T-cell (primary cell): Measurements from ENCODE around the gene ACTC1. TPM values are rescaled to one million over a fixed set of nuclear protein-coding genes. Genes with fewer than 3 reads are reported as not detected.

ENCODE experiments used
- ATAC-seq, 4 experiments: fragments of 200-7000 bp in 3 of 4; fragments of 150-1000 bp in 1 of 4; cut with Tn5 transposase; replicated peaks in 1 of 4; 1 replicate in 3 of 4; 2 replicates in 1 of 4; pipeline ENCODE4 v1.10.0; 2021; ENCODE audit warnings: moderate library complexity in 3 of 4, mild to moderate bottlenecking in 2 of 4, moderate number of reproducible peaks in 1 of 4
- CTCF ChIA-PET, 2 donors: fragments of 300-600 bp; sonication (Branson Sonifier 250); formaldehyde crosslinking; loops; one replicate each; lab custom pipeline; 2022; ENCODE audit warnings: antibody characterized with exemption in 2 of 2; lab: Charles Lee
- POLR2A ChIA-PET, 2 donors: fragments of 300-600 bp; sonication (Branson Sonifier 250); formaldehyde crosslinking; loops; one replicate each; lab custom pipeline; 2022; ENCODE audit warnings: antibody characterized with exemption in 2 of 2; lab: Charles Lee
- DNase-seq, 35 experiments: peaks; one replicate each; pipeline versions ENCODE4 v3.0.0 to v3.0.0-alpha.2; 2013 to 2023
- H3K27ac ChIP-seq: one replicate; pipeline ENCODE4 v1.5.1; 2013; ENCODE audit warnings: low read length
- H3K27me3 ChIP-seq, 2 experiments: replicated peaks in 1 of 2; 1 replicate in 1 of 2; 2 replicates in 1 of 2; pipeline versions ENCODE4 v1.6.1 to v1.7.0; 2013; ENCODE audit warnings: low read length in 1 of 2, mixed read lengths in 1 of 2; ENCODE audit not compliant: control insufficient read depth in 2 of 2, insufficient read depth in 2 of 2; ENCODE audit errors: extremely low read depth in 1 of 2
- H3K36me3 ChIP-seq, 2 donors: 1 replicate in 1 of 2; 2 replicates in 1 of 2; pipeline versions ENCODE4 v1.6.1 to v1.7.0; 2013; ENCODE audit warnings: low read length in 1 of 2; ENCODE audit not compliant: control insufficient read depth in 2 of 2, insufficient read depth in 1 of 2; ENCODE audit errors: extremely low read depth in 1 of 2
- H3K4me1 ChIP-seq, 2 experiments: 1 replicate in 1 of 2; 2 replicates in 1 of 2; pipeline versions ENCODE4 v1.6.1 to v1.7.0; 2013; ENCODE audit warnings: low read length in 2 of 2, mixed read lengths in 1 of 2; ENCODE audit not compliant: insufficient read depth in 2 of 2, control insufficient read depth in 1 of 2; ENCODE audit errors: extremely low read depth in 1 of 2
- H3K4me3 ChIP-seq, 2 donors: 1 replicate in 1 of 2; 2 replicates in 1 of 2; pipeline versions ENCODE4 v1.5.1 to v1.7.0; 2013; ENCODE audit warnings: mild to moderate bottlenecking in 2 of 2, low read length in 1 of 2, moderate library complexity in 1 of 2; ENCODE audit not compliant: control insufficient read depth in 1 of 2; ENCODE audit errors: extremely low read depth in 1 of 2
- H3K9me3 ChIP-seq: 2 replicates; pipeline ENCODE4 v1.7.0; 2013
- H3K27ac Mint-ChIP-seq, 2 donors: one replicate each; pipeline ENCODE4 v1.8.0; 2020 to 2021; ENCODE audit warnings: mild to moderate bottlenecking in 2 of 2, mixed read lengths in 2 of 2
- H3K27me3 Mint-ChIP-seq, 2 donors: one replicate each; pipeline ENCODE4 v1.8.0; 2021 to 2022; ENCODE audit warnings: mixed read lengths in 2 of 2
- H3K36me3 Mint-ChIP-seq: one replicate; pipeline ENCODE4 v1.8.0; 2021; ENCODE audit warnings: mixed read lengths
- H3K4me1 Mint-ChIP-seq, 3 donors: one replicate each; pipeline ENCODE4 v1.8.0; 2020 to 2022; ENCODE audit warnings: mixed read lengths in 3 of 3, mild to moderate bottlenecking in 1 of 3
- H3K4me3 Mint-ChIP-seq, 3 donors: one replicate each; pipeline ENCODE4 v1.8.0; 2020 to 2022; ENCODE audit warnings: mild to moderate bottlenecking in 3 of 3, mixed read lengths in 3 of 3, moderate library complexity in 3 of 3
- H3K9me3 Mint-ChIP-seq, 3 donors: one replicate each; pipeline ENCODE4 v1.8.0; 2020 to 2022; ENCODE audit warnings: mixed read lengths in 3 of 3
- WGBS: methylation state at CpG from one replicate; pipeline ENCODE4 v1.1.5; 2013; ENCODE audit warnings: missing lambda C conversion rate; ENCODE audit not compliant: insufficient coverage; 5-methylcytosine and 5-hydroxymethylcytosine counted together
- total RNA-seq, 35 experiments: library from RNA in 6 of 35; stranded (reverse) in 6 of 35; fragments of 120-200 nt in 1 of 35; gene quantifications; one replicate each; pipeline versions ENCODE4 v1.2.1 to v1.2.4 and lab custom pipeline; 2013 to 2026

Gene ACTC1
- total RNA-seq = not detected
- total RNA-seq (2013) = 2.6 TPM
- total RNA-seq (lab: John Stamatoyannopoulos, UW) = 0 to 0.06 (median 0) reads per million in 29 experiments

DNA sequence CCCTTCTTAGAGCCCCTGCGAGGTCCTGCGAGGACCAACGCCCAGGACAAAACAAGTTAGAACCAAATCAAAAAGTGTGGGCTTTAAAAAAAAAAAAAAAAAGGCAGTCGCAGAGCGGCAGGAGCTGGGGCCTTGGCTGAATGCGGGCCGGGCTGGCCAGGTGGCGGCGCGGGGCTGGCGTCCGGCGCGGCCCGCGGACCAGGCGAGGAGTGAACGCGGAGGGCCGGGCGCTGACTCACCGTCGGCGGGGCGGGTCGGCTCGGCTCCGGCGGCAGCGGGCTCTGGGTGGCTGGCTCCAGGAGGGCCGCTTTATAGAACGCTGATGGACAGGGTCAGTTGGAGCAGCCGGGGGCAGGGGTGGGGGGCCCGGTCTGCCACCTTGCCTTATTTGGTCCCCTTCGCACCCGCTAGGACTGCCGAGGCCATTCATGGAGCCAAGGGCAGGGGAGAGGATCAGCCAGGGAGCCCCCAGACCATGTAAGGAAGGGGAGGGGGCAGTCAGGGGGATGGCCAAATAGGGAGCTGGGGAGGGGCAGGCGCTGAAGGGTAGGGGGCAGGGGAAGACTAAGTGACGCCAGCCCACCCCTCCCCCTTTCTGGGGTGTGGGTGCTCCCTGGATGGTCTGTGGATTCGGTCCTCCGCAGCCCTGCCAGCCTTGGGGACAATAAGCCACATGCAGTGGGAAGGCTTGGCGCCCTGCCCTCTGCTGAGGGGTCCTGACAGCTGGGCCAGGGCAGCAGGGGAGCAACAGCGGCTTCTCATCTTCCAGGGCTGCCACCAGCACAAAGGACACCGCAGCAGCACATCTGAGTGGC lies at the start of gene ACTC1:
Gene ACTC1 (minus strand): TSS at position 283 of the 815 bp plus-strand sequence. CDS start 741 bp downstream, outside the sequence.
- Mint-ChIP-seq H3K36me3 (no peaks in the 10 kb centered on the region), H3K27ac (no peak within 1 kb of the TSS), H3K4me1 (peaks cover 0 to 6% (median 2%) of the 10 kb centered on the region in 3 donors), H3K27me3 (peaks cover 52 to 63% of the 10 kb centered on the region in 2 donors), H3K4me3 (no peak within 1 kb of the TSS), H3K9me3 (no peaks in the 10 kb centered on the region)
- ChIA-PET POLR2A (no interaction called here), CTCF (no interaction called here)
- Histone ChIP-seq H3K27me3 (peaks cover 12 to 55% of the 10 kb centered on the region in 2 experiments), H3K36me3 (no peaks in the 10 kb centered on the region), H3K4me1 (no peaks in the 10 kb centered on the region), H3K9me3 (no peaks in the 10 kb centered on the region), H3K4me3 (no peak within 1 kb of the TSS), H3K27ac (no peak within 1 kb of the TSS)
- WGBS = 13% methylated on average over 42 of the region's 44 CpGs
- no peak for ATAC-seq
- no peak for DNase-seq

GRCh38 chr15:34841262-34841725 lies 45.9 kb upstream of the ACTC1 start:
- Histone ChIP-seq H3K4me1 (no peaks in the 10 kb centered on the region), H3K4me3 (no peak overlapping the region), H3K36me3 (no peaks in the 10 kb centered on the region), H3K27me3 (no peaks in the 10 kb centered on the region), H3K9me3 (no peaks in the 10 kb centered on the region), H3K27ac (no peak overlapping the region)
- ChIA-PET CTCF (no interaction called here), POLR2A (no interaction called here)
- H3K4me3 Mint-ChIP-seq = no peak overlapping the region
- no peaks in the 10 kb centered on the region for H3K9me3 Mint-ChIP-seq
- no peak overlapping the region for H3K27ac Mint-ChIP-seq
- H3K36me3 Mint-ChIP-seq = no peaks in the 10 kb centered on the region
- DNase-seq (no peak), ATAC-seq (no peak)
- no peaks in the 10 kb centered on the region for H3K4me1 Mint-ChIP-seq
- H3K27me3 Mint-ChIP-seq = peaks cover 0 to 3% of the 10 kb centered on the region in 2 donors

- H3K4me1 ChIP-seq = no peaks in the 10 kb centered on the region
- no peaks in the 10 kb centered on the region for H3K27me3 ChIP-seq
- 97% methylated on average over 2 of the region's 3 CpGs for whole genome bisulfite sequencing
- ChIA-PET CTCF (no interaction called here), POLR2A (no interaction called here)
- no peak for DNase-seq
- H3K27ac ChIP-seq = no peak overlapping the region
- ATAC-seq = no peak
- Mint-ChIP-seq H3K4me3 (no peak overlapping the region), H3K9me3 (peaks cover 0 to 14% (median 4%) of the 10 kb centered on the region in 3 donors), H3K27ac (no peak overlapping the region), H3K36me3 (no peaks in the 10 kb centered on the region), H3K4me1 (no peaks in the 10 kb centered on the region), H3K27me3 (peaks cover 11 to 15% of the 10 kb centered on the region in 2 donors)
- no peaks in the 10 kb centered on the region for H3K9me3 ChIP-seq
- no peak overlapping the region for H3K4me3 ChIP-seq
- no peaks in the 10 kb centered on the region for H3K36me3 ChIP-seq
These were observed 42.9 kb upstream of the ACTC1 start for GRCh38 chr15:34838282-34838681.

- no peak for DNase-seq
- no peaks in the 10 kb centered on the region for H3K36me3 ChIP-seq
- Mint-ChIP-seq H3K27ac (no peak overlapping the region), H3K4me1 (no peaks in the 10 kb centered on the region), H3K36me3 (no peaks in the 10 kb centered on the region), H3K9me3 (peaks cover 0 to 14% (median 4%) of the 10 kb centered on the region in 3 donors), H3K27me3 (peaks cover 15% of the 10 kb centered on the region in 2 donors), H3K4me3 (no peak overlapping the region)
- 68% methylated on average over 4 of the region's 6 CpGs for WGBS
- no peaks in the 10 kb centered on the region for H3K9me3 ChIP-seq
- H3K4me1 ChIP-seq = no peaks in the 10 kb centered on the region
- ChIA-PET POLR2A (no interaction called here), CTCF (interaction anchor here in 1 of 2 donors (0.6 kb wide), 1 partner anchor 16 kb away, joined by 6 read pairs; no protein-coding TSS in a partner anchor)
- no peak overlapping the region for H3K4me3 ChIP-seq
- no peaks in the 10 kb centered on the region for H3K27me3 ChIP-seq
- H3K27ac ChIP-seq = no peak overlapping the region
- ATAC-seq = no peak
These were observed 42.1 kb upstream of the ACTC1 start for GRCh38 chr15:34837246-34838016.

- no peaks in the 10 kb centered on the region for H3K9me3 ChIP-seq
- H3K4me3 Mint-ChIP-seq = no peak overlapping the region
- H3K36me3 Mint-ChIP-seq = peaks cover 2% of the 10 kb centered on the region
- DNase-seq (no peak), ATAC-seq (no peak)
- POLR2A ChIA-PET = no interaction called here
- no peaks in the 10 kb centered on the region for H3K4me1 ChIP-seq
- H3K4me3 ChIP-seq = no peak overlapping the region
- no peaks in the 10 kb centered on the region for H3K36me3 ChIP-seq
- H3K27me3 ChIP-seq = peaks cover 0 to 3% of the 10 kb centered on the region in 2 experiments
- CTCF ChIA-PET = no interaction called here
- no peak overlapping the region for H3K27ac ChIP-seq
- WGBS = no CpG with 5 or more reads among the region's 5 CpGs
- H3K4me1 Mint-ChIP-seq = no peaks in the 10 kb centered on the region
- H3K9me3 Mint-ChIP-seq = no peaks in the 10 kb centered on the region
- no peak overlapping the region for H3K27ac Mint-ChIP-seq
- peaks cover 16 to 20% of the 10 kb centered on the region in 2 donors for H3K27me3 Mint-ChIP-seq
These were observed 33.0 kb upstream of the ACTC1 start for GRCh38 chr15:34828145-34828911.

DNA sequence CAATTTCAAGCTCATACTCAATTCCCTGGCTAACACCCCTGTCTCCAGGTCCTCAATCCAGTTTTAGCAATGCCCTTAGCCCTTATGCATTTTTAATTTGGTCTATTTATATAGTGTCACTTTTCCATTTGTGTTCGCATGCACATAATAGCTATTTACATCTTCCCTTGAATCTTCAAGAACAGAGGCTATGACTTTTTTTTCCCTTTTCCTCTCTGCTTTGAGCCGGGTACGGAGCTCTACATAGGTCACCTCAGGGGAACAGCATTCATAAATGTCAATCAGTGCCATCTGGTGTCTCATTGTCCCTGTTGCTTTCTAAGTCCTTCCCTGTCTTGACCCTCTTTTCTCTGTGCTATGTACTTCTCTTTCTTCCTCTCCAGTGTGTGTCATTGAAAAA lies 26.5 kb upstream of the ACTC1 start:
- Histone ChIP-seq H3K4me1 (no peaks in the 10 kb centered on the region), H3K4me3 (no peak overlapping the region), H3K27ac (no peak overlapping the region), H3K36me3 (no peaks in the 10 kb centered on the region), H3K27me3 (peaks cover 0 to 6% of the 10 kb centered on the region in 2 experiments), H3K9me3 (no peaks in the 10 kb centered on the region)
- Mint-ChIP-seq H3K4me1 (no peaks in the 10 kb centered on the region), H3K36me3 (no peaks in the 10 kb centered on the region), H3K4me3 (no peak overlapping the region), H3K9me3 (no peaks in the 10 kb centered on the region), H3K27me3 (peaks cover 40 to 43% of the 10 kb centered on the region in 2 donors), H3K27ac (no peak overlapping the region)
- ATAC-seq (no peak), DNase-seq (no peak)
- POLR2A ChIA-PET = no interaction called here
- 80% methylated on average over 2 of the region's 3 CpGs for WGBS
- CTCF ChIA-PET = no interaction called here
